Smooth muscle cell (in vitro differentiated cells): Measurements from ENCODE around the gene MEF2B. TPM values are rescaled to one million over a fixed set of nuclear protein-coding genes. Genes with fewer than 3 reads are reported as not detected.

Source experiments
- DNase-seq: peaks from one replicate; lab custom pipeline; 2025; ENCODE audit not compliant: unreplicated experiment; lab: John Stamatoyannopoulos, UW
- H2AFZ ChIP-seq: fragments of 200-600 bp; sonication (generic); 2 replicates; pipeline ENCODE4 v1.6.0; 2016; ENCODE audit warnings: antibody characterized with exemption, low read depth, mild to moderate bottlenecking
- H3F3A ChIP-seq: fragments of 200-600 bp; sonication (generic); 2 replicates; pipeline ENCODE4 v1.6.0; 2017; ENCODE audit warnings: antibody characterized with exemption, low read depth
- H3K27ac ChIP-seq: fragments of 200-600 bp; sonication (generic); 2 replicates; pipeline ENCODE4 v1.5.1; 2016; ENCODE audit warnings: low read depth, mild to moderate bottlenecking
- H3K27me3 ChIP-seq: fragments of 200-600 bp; sonication (generic); 2 replicates; pipeline ENCODE4 v1.6.1; 2016; ENCODE audit warnings: low read depth, mild to moderate bottlenecking
- H3K36me3 ChIP-seq: fragments of 200-600 bp; sonication (generic); 2 replicates; pipeline ENCODE4 v1.5.1; 2016; ENCODE audit warnings: low read depth
- H3K4me1 ChIP-seq: fragments of 200-600 bp; sonication (generic); 2 replicates; pipeline ENCODE4 v1.5.1; 2016; ENCODE audit warnings: low read depth
- H3K4me2 ChIP-seq: fragments of 200-600 bp; sonication (generic); 2 replicates; pipeline ENCODE4 v1.6.0; 2016; ENCODE audit warnings: mild to moderate bottlenecking
- H3K4me3 ChIP-seq: fragments of 200-600 bp; sonication (generic); 2 replicates; pipeline ENCODE4 v1.5.1; 2016; ENCODE audit warnings: mild to moderate bottlenecking
- H3K79me2 ChIP-seq: fragments of 200-600 bp; sonication (generic); 2 replicates; pipeline ENCODE4 v1.6.0; 2016; ENCODE audit warnings: low read depth, mild to moderate bottlenecking
- H3K9ac ChIP-seq: fragments of 200-600 bp; sonication (generic); 2 replicates; pipeline ENCODE4 v1.6.0; 2016; ENCODE audit warnings: low read depth
- H3K9me3 ChIP-seq: fragments of 200-600 bp; sonication (generic); replicated peaks from 2 replicates; pipeline ENCODE4 v1.5.1; 2016; ENCODE audit warnings: low read depth
- H4K20me1 ChIP-seq: fragments of 200-600 bp; sonication (generic); 2 replicates; pipeline ENCODE4 v1.6.0; 2016; ENCODE audit warnings: low read depth
- CTCF ChIP-seq: fragments of 200-600 bp; sonication (generic); IDR thresholded peaks from 2 replicates; pipeline ENCODE4 v1.5.1; 2017; ENCODE audit warnings: borderline replicate concordance, mild to moderate bottlenecking, antibody characterized with exemption; ENCODE audit not compliant: insufficient read depth, poor library complexity, severe bottlenecking
- WGBS: methylation state at CpG from one replicate; pipeline ENCODE4 v1.1.7; 2016; ENCODE audit warnings: low lambda C conversion rate; 5-methylcytosine and 5-hydroxymethylcytosine counted together
- polyA plus RNA-seq: library from polyadenylated mRNA; unstranded; fragments of >200 nt; fragmentation: Nextera tagmentation; extraction: Ambion mirVana; gene quantifications from 2 replicates; pipeline ENCODE4 v1.2.1, GENCODE V29; 2016
- total RNA-seq: library from RNA; depleted of rRNA; stranded (reverse); fragments of >200 nt; gene quantifications from 2 replicates; pipeline ENCODE4 v1.2.3, GENCODE V29; 2014

MEF2B gene
- total and polyA plus RNA-seq, 2 experiments from 2014 or later, result 2.9 TPM; not detected in 1

GRCh38 chr19:19122902-19123301 is 47.2 kb downstream of the MEF2B start:
- H3K36me3 ChIP-seq, result peaks cover 9% of the 10 kb centered on the region
- WGBS, result 92% methylated on average over 1 of the region's 1 CpG
- no peaks in the 10 kb centered on the region for H3K79me2 ChIP-seq
- H4K20me1 ChIP-seq, result no peaks in the 10 kb centered on the region
- no peaks in the 10 kb centered on the region for H3K4me1 ChIP-seq
- no peak overlapping the region for H3K9ac ChIP-seq
- H3K27me3 ChIP-seq, result no peaks in the 10 kb centered on the region
- no peaks in the 10 kb centered on the region for H3F3A ChIP-seq
- H3K4me2 ChIP-seq, result no peak overlapping the region
- TF ChIP-seq CTCF, result no peak
- no peaks in the 10 kb centered on the region for H3K9me3 ChIP-seq
- no peak for DNase-seq
- H3K4me3 ChIP-seq, result no peak overlapping the region
- no peak overlapping the region for H3K27ac ChIP-seq
- no peak overlapping the region for H2AFZ ChIP-seq

- Histone ChIP-seq H3F3A (no peaks in the 10 kb centered on the region), H2AFZ (no peak overlapping the region), H3K9me3 (no peaks in the 10 kb centered on the region), H3K79me2 (no peaks in the 10 kb centered on the region), H3K4me2 (no peak overlapping the region), H3K4me1 (no peaks in the 10 kb centered on the region), H3K27me3 (no peaks in the 10 kb centered on the region), H3K36me3 (peaks cover 9% of the 10 kb centered on the region), H3K27ac (no peak overlapping the region), H3K4me3 (no peak overlapping the region), H4K20me1 (no peaks in the 10 kb centered on the region), H3K9ac (no peak overlapping the region)
- TF ChIP-seq CTCF, result no peak
- no peak for DNase-seq
- WGBS, result 94% methylated on average over 10 of the region's 10 CpGs
These were observed 48.7 kb downstream of the MEF2B start for GRCh38 chr19:19121371-19121770.

- peak; percentile 16 for DNase-seq
- Histone ChIP-seq H3K4me3 (no peak overlapping the region), H3K27ac (no peak overlapping the region), H2AFZ (no peak overlapping the region), H3K36me3 (peaks cover 9% of the 10 kb centered on the region), H3K79me2 (no peaks in the 10 kb centered on the region), H3K9ac (no peak overlapping the region), H4K20me1 (no peaks in the 10 kb centered on the region), H3K4me1 (no peaks in the 10 kb centered on the region), H3F3A (no peaks in the 10 kb centered on the region), H3K27me3 (no peaks in the 10 kb centered on the region), H3K9me3 (no peaks in the 10 kb centered on the region), H3K4me2 (peak overlapping the region; percentile 13)
- TF ChIP-seq CTCF, result no peak
- 60% methylated on average over 35 of the region's 39 CpGs for WGBS
These were observed 49.5 kb downstream of the MEF2B start for GRCh38 chr19:19120308-19121231.
